Measurements from ENCODE around the gene VAPA. TPM values are rescaled to one million over a fixed set of nuclear protein-coding genes. Genes with fewer than 3 reads are reported as not detected.

Gene VAPA
- total and polyA plus RNA-seq, 2 donors (not counting 3 experiments of a cell fraction or from before 2014, with no cell fraction given) = 105 to 163 TPM

DNA sequence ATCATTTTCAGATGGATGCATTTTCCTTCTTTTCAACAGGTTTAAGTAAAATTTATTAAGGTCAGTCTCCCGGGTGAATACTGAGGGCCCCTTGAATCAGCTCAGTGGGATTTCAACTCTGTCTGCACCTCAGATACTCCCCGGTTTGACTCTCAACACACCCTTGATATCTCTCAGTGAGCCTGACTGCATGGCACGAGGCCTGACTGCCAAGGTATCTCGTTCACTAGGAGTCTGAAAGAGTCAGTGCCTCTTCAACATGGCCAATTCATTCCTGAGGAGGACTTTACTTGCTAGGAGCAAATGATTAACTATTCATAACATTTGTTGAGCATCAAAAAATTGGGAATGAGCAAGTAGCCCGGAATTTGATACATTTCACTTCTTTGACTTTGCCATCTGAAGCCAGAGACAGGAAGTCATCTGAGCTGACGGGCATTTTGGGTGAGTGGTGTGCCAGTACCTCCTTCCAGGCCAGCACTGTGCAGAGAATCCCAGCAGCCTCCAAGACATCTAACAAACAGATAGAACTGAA is 81.0 kb downstream of the VAPA start:
- dilution Hi-C loops (cut with MboI; ENCODE audit: extremely low pct_ligation_motif_present, low sequenced_read_pairs) = loop anchor here (25.0 kb wide), 1 partner anchor 518 kb away; no protein-coding TSS in a partner anchor
- POLR2A ChIA-PET = no interaction called here

More for the DNA sequence above, 81.0 kb downstream of the VAPA start:
- no TSS peak for BruUV-seq (replicated peaks)
- H3K4me3 ChIP-seq (replicated peaks in 1 of 3; ENCODE audit: insufficient read depth in 1 of 3, low read depth in 1 of 3, low read length in 3 of 3) = no peak overlapping the region
- TF ChIP-seq EZH2 (IDR thresholded peaks at IDR 0.05; ENCODE audit: borderline replicate concordance, low read depth, low read length, severe bottlenecking) (no peak), POLR2AphosphoS5 (IDR thresholded peaks at IDR 0.05; ENCODE audit: insufficient read depth, low read depth, low read length) (no peak), POLR2A (IDR thresholded peaks at IDR 0.05; ENCODE audit: low read depth, low read length) (no peak), JUN (IDR thresholded peaks at IDR 0.05; ENCODE audit: borderline replicate concordance, insufficient read depth, insufficient read length, low read depth) (no peak), GATA2 (IDR thresholded peaks at IDR 0.05; ENCODE audit: insufficient read depth, insufficient read length, low read depth, low read length) (no peak), MYC (IDR thresholded peaks at IDR 0.05; ENCODE audit: low read depth, low read length) (no peak), FOS (IDR thresholded peaks at IDR 0.05; ENCODE audit: borderline replicate concordance, insufficient read depth, low read length) (no peak)
- TF ChIP-seq, protein P1, sequence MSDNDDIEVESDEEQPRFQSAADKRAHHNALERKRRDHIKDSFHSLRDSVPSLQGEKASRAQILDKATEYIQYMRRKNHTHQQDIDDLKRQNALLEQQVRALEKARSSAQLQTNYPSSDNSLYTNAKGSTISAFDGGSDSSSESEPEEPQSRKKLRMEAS (IDR thresholded peaks at IDR 0.05; ENCODE audit: insufficient read depth, insufficient read length) = no peak
- TF ChIP-seq, protein P2, sequence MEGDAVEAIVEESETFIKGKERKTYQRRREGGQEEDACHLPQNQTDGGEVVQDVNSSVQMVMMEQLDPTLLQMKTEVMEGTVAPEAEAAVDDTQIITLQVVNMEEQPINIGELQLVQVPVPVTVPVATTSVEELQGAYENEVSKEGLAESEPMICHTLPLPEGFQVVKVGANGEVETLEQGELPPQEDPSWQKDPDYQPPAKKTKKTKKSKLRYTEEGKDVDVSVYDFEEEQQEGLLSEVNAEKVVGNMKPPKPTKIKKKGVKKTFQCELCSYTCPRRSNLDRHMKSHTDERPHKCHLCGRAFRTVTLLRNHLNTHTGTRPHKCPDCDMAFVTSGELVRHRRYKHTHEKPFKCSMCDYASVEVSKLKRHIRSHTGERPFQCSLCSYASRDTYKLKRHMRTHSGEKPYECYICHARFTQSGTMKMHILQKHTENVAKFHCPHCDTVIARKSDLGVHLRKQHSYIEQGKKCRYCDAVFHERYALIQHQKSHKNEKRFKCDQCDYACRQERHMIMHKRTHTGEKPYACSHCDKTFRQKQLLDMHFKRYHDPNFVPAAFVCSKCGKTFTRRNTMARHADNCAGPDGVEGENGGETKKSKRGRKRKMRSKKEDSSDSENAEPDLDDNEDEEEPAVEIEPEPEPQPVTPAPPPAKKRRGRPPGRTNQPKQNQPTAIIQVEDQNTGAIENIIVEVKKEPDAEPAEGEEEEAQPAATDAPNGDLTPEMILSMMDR (IDR thresholded peaks at IDR 0.05; ENCODE audit: extremely low read depth in 1 of 2, insufficient read depth in 1 of 2, low read depth in 1 of 2, low read length in 2 of 2) = no peak
- H3K79me2 ChIP-seq (ENCODE audit: control insufficient read depth, insufficient read depth, low read length) = no peaks in the 10 kb centered on the region
- no peaks in the 10 kb centered on the region for H4K20me1 ChIP-seq (replicated peaks; ENCODE audit: control insufficient read depth, extremely low read depth, insufficient read depth, low read length)
- intact Hi-C loops (cut with micrococcal nuclease) = no loop called here
- H3K4me2 ChIP-seq (ENCODE audit: insufficient read depth, low read length) = no peak overlapping the region
- H3K9ac ChIP-seq (replicated peaks; ENCODE audit: extremely low read depth, insufficient read depth, low read length) = no peak overlapping the region
- H3K27me3 ChIP-seq (ENCODE audit: control insufficient read depth in 2 of 2, insufficient read depth in 2 of 2, low read length in 2 of 2) = peaks cover 0 to 13% of the 10 kb centered on the region in 2 experiments
- H3K4me1 ChIP-seq (ENCODE audit: control insufficient read depth, extremely low read depth, insufficient read depth, low read length) = no peaks in the 10 kb centered on the region
- no peaks in the 10 kb centered on the region for H3K9me3 ChIP-seq (replicated peaks; ENCODE audit: control insufficient read depth, insufficient read depth, low read length)
- no peaks in the 10 kb centered on the region for H3K9me1 ChIP-seq (replicated peaks; ENCODE audit: control insufficient read depth, extremely low read depth, insufficient read depth, low read length)
- no peaks in the 10 kb centered on the region for H3K36me3 ChIP-seq (ENCODE audit: control insufficient read depth in 2 of 2, extremely low read depth in 1 of 2, insufficient read depth in 2 of 2, low read length in 2 of 2)
- CTCF ChIA-PET = no interaction called here
- no peak overlapping the region for H2AFZ ChIP-seq (ENCODE audit: low read depth, low read length)
- no peak overlapping the region for H3K27ac ChIP-seq (ENCODE audit: insufficient read depth, low read depth, low read length)
- no peak for DNase-seq (ENCODE audit: low read depth, low spot score)
- FAIRE-seq = no peak
